IMR-90 (cell line): Measurements from ENCODE around the gene MNAT1. TPM values are rescaled to one million over a fixed set of nuclear protein-coding genes. Genes with fewer than 3 reads are reported as not detected.

Source experiments
- ATAC-seq: fragments of 200-7000 bp; cut with Tn5 transposase; 2 replicates; pipeline ENCODE4 v1.9.1; 2020; ENCODE audit warnings: low read depth, mild to moderate bottlenecking, moderate library complexity
- BruUV-seq: library from RNA; stranded (reverse); fragments of 400-500 nt; replicated peaks from 2 replicates; lab custom pipeline; 2021; lab: Mats Ljungman, UMichigan
- CTCF ChIA-PET: fragments of 300-600 bp; formaldehyde crosslinking; extraction: SDS; loops from one replicate; lab custom pipeline; 2021; ENCODE audit warnings: antibody characterized with exemption; lab: Yijun Ruan, JAX
- POLR2A ChIA-PET: fragments of 300-600 bp; sonication (Branson Sonifier 250); formaldehyde crosslinking; loops from one replicate; lab custom pipeline; 2022; ENCODE audit warnings: antibody characterized with exemption; ENCODE audit not compliant: unreplicated experiment; lab: Charles Lee
- DNase-seq: peaks from one replicate; pipeline ENCODE4 v3.0.0; 2013
- H2AFZ ChIP-seq: replicated peaks from 2 replicates; pipeline ENCODE3; 2013; ENCODE audit warnings: low read length, mild to moderate bottlenecking; ENCODE audit not compliant: poor library complexity
- H2AK5ac ChIP-seq: 2 replicates; pipeline ENCODE4 v1.6.1; 2013; ENCODE audit warnings: low read depth, low read length, inconsistent platforms
- H2AK9ac ChIP-seq: replicated peaks from 2 replicates; pipeline ENCODE3; 2013; ENCODE audit warnings: mild to moderate bottlenecking, low read depth, low read length, moderate library complexity; ENCODE audit not compliant: poor library complexity
- H2BK120ac ChIP-seq: 2 replicates; pipeline ENCODE4 v1.6.1; 2013; ENCODE audit warnings: low read depth, low read length, inconsistent platforms
- H2BK15ac ChIP-seq: 3 replicates; pipeline ENCODE4 v1.6.1; 2013; ENCODE audit warnings: low read depth, low read length, inconsistent platforms
- H2BK20ac ChIP-seq: 2 replicates; pipeline ENCODE4 v1.6.1; 2013; ENCODE audit warnings: low read depth, mild to moderate bottlenecking, inconsistent platforms, low read length, moderate library complexity
- H2BK5ac ChIP-seq: 2 replicates; pipeline ENCODE4 v1.6.1; 2013; ENCODE audit warnings: mild to moderate bottlenecking, low read depth, low read length, inconsistent platforms; ENCODE audit not compliant: poor library complexity, severe bottlenecking
- H3K14ac ChIP-seq: replicated peaks from 2 replicates; pipeline ENCODE4 v1.6.1; 2013; ENCODE audit warnings: low read depth, low read length, inconsistent platforms
- H3K18ac ChIP-seq: 2 replicates; pipeline ENCODE4 v1.6.1; 2013; ENCODE audit warnings: low read depth, low read length, control low read depth
- H3K23ac ChIP-seq: 2 replicates; pipeline ENCODE4 v1.6.1; 2013; ENCODE audit warnings: low read depth, low read length, inconsistent platforms
- H3K27ac ChIP-seq: 2 replicates; pipeline ENCODE4 v1.5.1; 2013; ENCODE audit warnings: mild to moderate bottlenecking, control low read depth, low read length; ENCODE audit not compliant: insufficient read depth
- H3K27me3 ChIP-seq: 2 replicates; pipeline ENCODE4 v1.6.1; 2013; ENCODE audit warnings: low read length; ENCODE audit not compliant: control insufficient read depth, insufficient read depth
- H3K36me3 ChIP-seq: 2 replicates; pipeline ENCODE4 v1.6.1; 2013; ENCODE audit warnings: low read length, mixed read lengths; ENCODE audit not compliant: control insufficient read depth, insufficient read depth
- H3K4ac ChIP-seq: 2 replicates; pipeline ENCODE4 v1.6.1; 2013; ENCODE audit warnings: low read depth, low read length, inconsistent platforms
- H3K4me1 ChIP-seq: 2 replicates; pipeline ENCODE4 v1.6.1; 2013; ENCODE audit warnings: low read length, mixed read lengths; ENCODE audit not compliant: control insufficient read depth, insufficient read depth
- H3K4me2 ChIP-seq: 2 replicates; pipeline ENCODE4 v1.6.1; 2013; ENCODE audit warnings: low read depth, mild to moderate bottlenecking, control low read depth, low read length, moderate library complexity
- H3K4me3 ChIP-seq: 2 replicates; pipeline ENCODE4 v1.5.1; 2013; ENCODE audit warnings: low read depth, mild to moderate bottlenecking, control low read depth, low read length, moderate library complexity; ENCODE audit not compliant: insufficient read depth
- H3K56ac ChIP-seq: 2 replicates; pipeline ENCODE4 v1.6.1; 2013; ENCODE audit warnings: low read length, inconsistent platforms; ENCODE audit not compliant: insufficient read depth; ENCODE audit errors: extremely low read depth
- H3K79me1 ChIP-seq, 2 experiments: 2 replicates each; pipeline ENCODE4 v1.6.1; 2013; ENCODE audit warnings: low read length in 2 of 2, inconsistent platforms in 1 of 2, low read depth in 1 of 2
- H3K9ac ChIP-seq: 2 replicates; pipeline ENCODE4 v1.6.1; 2013; ENCODE audit warnings: low read depth, low read length, control low read depth
- H3K9me1 ChIP-seq: 2 replicates; pipeline ENCODE4 v1.6.1; 2013; ENCODE audit warnings: low read length, inconsistent platforms; ENCODE audit not compliant: insufficient read depth
- H3K9me3 ChIP-seq: 2 replicates; pipeline ENCODE4 v1.6.1; 2013; ENCODE audit warnings: low read length; ENCODE audit not compliant: control insufficient read depth, insufficient read depth
- H4K20me1 ChIP-seq: 2 replicates; pipeline ENCODE4 v1.6.1; 2013; ENCODE audit warnings: low read length, inconsistent platforms; ENCODE audit not compliant: insufficient read depth
- H4K5ac ChIP-seq: 2 replicates; pipeline ENCODE4 v1.6.1; 2013; ENCODE audit warnings: mild to moderate bottlenecking, low read depth, low read length, control low read depth
- H4K8ac ChIP-seq, 2 experiments: 2 replicates each; pipeline ENCODE4 v1.6.1; 2013; ENCODE audit warnings: low read depth in 2 of 2, low read length in 2 of 2, control low read depth in 1 of 2, inconsistent platforms in 1 of 2
- H4K91ac ChIP-seq: 2 replicates; pipeline ENCODE4 v1.6.1; 2013; ENCODE audit warnings: low read depth, low read length, inconsistent platforms; ENCODE audit not compliant: insufficient read depth
- CEBPB ChIP-seq: IDR thresholded peaks from 2 replicates; pipeline ENCODE4 v1.6.1; 2012; ENCODE audit warnings: low read depth, low read length, improper control_type of control experiment
- FOS ChIP-seq: fragments of 150-350 bp; IDR thresholded peaks from 2 replicates; pipeline ENCODE4 v1.6.1; 2016; ENCODE audit warnings: low read depth, low read length
- MAFK ChIP-seq: IDR thresholded peaks from 2 replicates; pipeline ENCODE4 v1.6.1; 2012; ENCODE audit warnings: low read depth, low read length, improper control_type of control experiment
- MAZ ChIP-seq: IDR thresholded peaks from 2 replicates; pipeline ENCODE4 v1.6.1; 2012; ENCODE audit warnings: low read depth, mild to moderate bottlenecking, low read length, improper control_type of control experiment, moderate library complexity, borderline replicate concordance
- NFE2L2 ChIP-seq: fragments of 150-350 bp; IDR thresholded peaks from 2 replicates; pipeline ENCODE4 v1.6.1; 2016; ENCODE audit warnings: low read depth, mild to moderate bottlenecking, low read length
- RFX5 ChIP-seq: IDR thresholded peaks from 2 replicates; pipeline ENCODE4 v1.8.0; 2012; ENCODE audit warnings: low read depth, mild to moderate bottlenecking, low read length, moderate library complexity
- SMC3 ChIP-seq: fragments of 150-350 bp; IDR thresholded peaks from 2 replicates; pipeline ENCODE4 v1.6.1; 2016; ENCODE audit warnings: low read depth, mild to moderate bottlenecking, antibody characterized with exemption, low read length, moderate library complexity
- WGBS, 2 experiments: methylation state at CpG; one replicate each; pipeline versions ENCODE4 v1.1.5 to v1.1.7; 2013; ENCODE audit warnings: missing lambda C conversion rate in 2 of 2; ENCODE audit not compliant: insufficient read length in 1 of 2; ENCODE audit errors: extremely low coverage in 2 of 2; 5-methylcytosine and 5-hydroxymethylcytosine counted together
- dilution Hi-C: fragments of 300-500 bp; cut with HindIII; formaldehyde crosslinking; loops from one replicate; pipeline ENCODE4 v1.14.3; 2018; ENCODE audit warnings: low sequenced_read_pairs; ENCODE audit not compliant: unreplicated experiment
- in situ Hi-C: fragments of 300-500 bp; cut with MboI; formaldehyde crosslinking; loops from 3 replicates; pipeline ENCODE4 v1.14.3; 2019; ENCODE audit warnings: low sequenced_read_pairs, inconsistent platforms, mixed read lengths
- intact Hi-C: fragments of 100-400 bp; cut with micrococcal nuclease; formaldehyde crosslinking; loops from 2 replicates; pipeline ENCODE4 v1.10.0; 2022
- polyA plus RNA-seq, 3 experiments: library from polyadenylated mRNA; depleted of rRNA; stranded (reverse); fragments of >200 nt; gene quantifications; 2 replicates each; pipeline ENCODE4 v1.2.3, GENCODE V29; 2012; ENCODE audit warnings: low replicate concordance in 1 of 3
- total RNA-seq: library from RNA; depleted of rRNA; stranded (reverse); fragments of >200 nt; gene quantifications from 2 replicates; pipeline ENCODE4 v1.2.3, GENCODE V29; 2012
- TF ChIP-seq, protein P1 (sequence below): conservative IDR thresholded peaks from 2 replicates; pipeline ENCODE4 v1.5.1; 2012; ENCODE audit warnings: mild to moderate bottlenecking, low read depth, low read length, improper control_type of control experiment

MNAT1 gene
- total and polyA plus RNA-seq, 2 of the 4 experiments (the other 2 are of a cell fraction), result 48.2 to 53.0 TPM

GRCh38 chr14:60812987-60813386 is 78.4 kb downstream of the MNAT1 start:
- no peak for ATAC-seq
- intact Hi-C loops, result no loop called here
- Histone ChIP-seq H3K56ac (no peak overlapping the region), H3K79me1 (peaks cover 6 to 23% of the 10 kb centered on the region in 2 experiments; a peak in 3 of 4 replicates), H4K20me1 (no peaks in the 10 kb centered on the region), H2BK120ac (no peak overlapping the region), H3K27ac (no peak overlapping the region), H2AFZ (no peak overlapping the region), H3K4ac (no peak overlapping the region), H3K4me3 (no peak overlapping the region), H3K9me1 (peaks cover 5% of the 10 kb centered on the region; the same call in 1 of the 2 replicates), H3K4me1 (peaks cover 3% of the 10 kb centered on the region; the same call in 1 of the 2 replicates), H3K23ac (no peak overlapping the region), H4K8ac (no peak overlapping the region), H3K9me3 (no peaks in the 10 kb centered on the region), H2AK5ac (no peak overlapping the region), H4K5ac (no peak overlapping the region), H2BK5ac (no peak overlapping the region), H3K18ac (no peak overlapping the region), H3K14ac (no peak overlapping the region), H3K4me2 (no peak overlapping the region), H3K36me3 (peaks cover 10% of the 10 kb centered on the region), H2BK15ac (no peak overlapping the region), H2BK20ac (no peak overlapping the region), H4K91ac (no peak overlapping the region), H3K9ac (no peak overlapping the region), H2AK9ac (peak overlapping the region; percentile 65), H3K27me3 (no peaks in the 10 kb centered on the region)
- dilution Hi-C loops, result no loop called here
- no TSS peak for BruUV-seq
- POLR2A ChIA-PET, result no interaction called here
- CTCF ChIA-PET, result no interaction called here
- WGBS, 2 experiments, result 100% methylated on average over 3 of the region's 7 CpGs; no CpG with 5 or more reads in 1 of the 2 experiments
- DNase-seq, result no peak
- TF ChIP-seq RFX5 (no peak), SMC3 (no peak), MAFK (no peak), FOS (no peak), MAZ (no peak), NFE2L2 (no peak), CEBPB (no peak)
- TF ChIP-seq, protein P1, sequence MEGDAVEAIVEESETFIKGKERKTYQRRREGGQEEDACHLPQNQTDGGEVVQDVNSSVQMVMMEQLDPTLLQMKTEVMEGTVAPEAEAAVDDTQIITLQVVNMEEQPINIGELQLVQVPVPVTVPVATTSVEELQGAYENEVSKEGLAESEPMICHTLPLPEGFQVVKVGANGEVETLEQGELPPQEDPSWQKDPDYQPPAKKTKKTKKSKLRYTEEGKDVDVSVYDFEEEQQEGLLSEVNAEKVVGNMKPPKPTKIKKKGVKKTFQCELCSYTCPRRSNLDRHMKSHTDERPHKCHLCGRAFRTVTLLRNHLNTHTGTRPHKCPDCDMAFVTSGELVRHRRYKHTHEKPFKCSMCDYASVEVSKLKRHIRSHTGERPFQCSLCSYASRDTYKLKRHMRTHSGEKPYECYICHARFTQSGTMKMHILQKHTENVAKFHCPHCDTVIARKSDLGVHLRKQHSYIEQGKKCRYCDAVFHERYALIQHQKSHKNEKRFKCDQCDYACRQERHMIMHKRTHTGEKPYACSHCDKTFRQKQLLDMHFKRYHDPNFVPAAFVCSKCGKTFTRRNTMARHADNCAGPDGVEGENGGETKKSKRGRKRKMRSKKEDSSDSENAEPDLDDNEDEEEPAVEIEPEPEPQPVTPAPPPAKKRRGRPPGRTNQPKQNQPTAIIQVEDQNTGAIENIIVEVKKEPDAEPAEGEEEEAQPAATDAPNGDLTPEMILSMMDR, result no peak
- in situ Hi-C loops, result no loop called here
